K562 (cell line): ENCODE measurements around the gene SVEP1. TPM values are rescaled to one million over a fixed set of nuclear protein-coding genes. Genes with fewer than 3 reads are reported as not detected.

Experiments used
- EZH2 ChIP-seq: IDR thresholded peaks from 2 replicates; pipeline ENCODE4 v1.6.1; 2012; ENCODE audit warnings: low read depth, mild to moderate bottlenecking, inconsistent platforms, low read length, borderline replicate concordance
- FOXJ2 ChIP-seq: fragments of 200-800 bp; sonication (Bioruptor generic); IDR thresholded peaks from 2 replicates; pipeline ENCODE4 v1.6.1; 2016; ENCODE audit warnings: missing genetic modification characterization, missing compliant biosample characterization
- PCBP1 ChIP-seq: fragments of 200-400 bp; formaldehyde crosslinking; IDR thresholded peaks from 2 replicates; pipeline ENCODE4 v1.6.1; 2018; ENCODE audit warnings: mild to moderate bottlenecking, low read depth, low read length; ENCODE audit not compliant: poor library complexity, severe bottlenecking
- PPARD ChIP-seq: fragments of 250-450 bp; sonication (Bioruptor Pico); IDR thresholded peaks from 2 replicates; pipeline ENCODE4 v1.8.0; 2022; ENCODE audit warnings: inconsistent platforms, mild to moderate bottlenecking, moderate library complexity
- SMAD3 ChIP-seq: fragments of 450-650 bp; formaldehyde crosslinking; conservative IDR thresholded peaks from 2 replicates; pipeline ENCODE4 v1.4.0; 2020; ENCODE audit warnings: mild to moderate bottlenecking
- THRAP3 ChIP-seq: fragments of 450-650 bp; IDR thresholded peaks from 2 replicates; pipeline ENCODE4 v1.6.1; 2016; ENCODE audit warnings: mild to moderate bottlenecking, inconsistent platforms, borderline replicate concordance
- TOE1 ChIP-seq, 2 experiments: fragments of 450-650 bp in 1 of 2; sonication (generic) in 1 of 2; formaldehyde crosslinking in 1 of 2; IDR thresholded peaks; 2 replicates each; pipeline versions ENCODE4 v1.7.1 to v1.8.0; 2016 to 2022; ENCODE audit warnings: borderline replicate concordance in 2 of 2, mild to moderate bottlenecking in 2 of 2, antibody characterized with exemption in 1 of 2, inconsistent platforms in 1 of 2, low read depth in 1 of 2, missing genetic modification reagents in 1 of 2, moderate library complexity in 1 of 2
- YY1 ChIP-seq, 3 experiments: IDR thresholded peaks; 2 replicates each; pipeline ENCODE4 v1.6.1; 2011; ENCODE audit warnings: low read length in 2 of 3, mild to moderate bottlenecking in 2 of 3, moderate library complexity in 2 of 3, borderline replicate concordance in 1 of 3, control low read depth in 1 of 3, low read depth in 1 of 3; ENCODE audit not compliant: insufficient read depth in 3 of 3, insufficient replicate concordance in 2 of 3, control insufficient read depth in 1 of 3, insufficient read length in 1 of 3; ENCODE audit errors: extremely low read depth in 1 of 3
- ZBED1 ChIP-seq: IDR thresholded peaks from 2 replicates; pipeline ENCODE4 v1.6.1; 2014
- ZNF253 ChIP-seq: fragments of 250-450 bp; sonication (Bioruptor Pico); conservative IDR thresholded peaks from 2 replicates; pipeline ENCODE4 v1.6.1; 2021; ENCODE audit warnings: mild to moderate bottlenecking
- ZNF347 ChIP-seq: fragments of 450-650 bp; formaldehyde crosslinking; IDR thresholded peaks from 2 replicates; pipeline ENCODE4 v1.4.0; 2020; ENCODE audit warnings: low read depth, mild to moderate bottlenecking, moderate library complexity
- ZNF551 ChIP-seq: fragments of 250-450 bp; sonication (Bioruptor Pico); IDR thresholded peaks from 2 replicates; pipeline ENCODE4 v1.5.0; 2021; ENCODE audit warnings: mild to moderate bottlenecking, moderate library complexity
- ZNF589 ChIP-seq: fragments of 200-800 bp; sonication (Bioruptor generic); IDR thresholded peaks from 2 replicates; pipeline ENCODE4 v1.6.1; 2016; ENCODE audit warnings: low read depth, missing genetic modification characterization, missing compliant biosample characterization
- ZNF780A ChIP-seq: fragments of 250-450 bp; sonication (Bioruptor Pico); IDR thresholded peaks from 2 replicates; pipeline ENCODE4 v1.5.0; 2021; ENCODE audit warnings: mild to moderate bottlenecking
- polyA plus RNA-seq, 8 experiments: library from polyadenylated mRNA; depleted of rRNA in 4 of 8; stranded (reverse) in 5 of 8; unstranded in 3 of 8; fragments of >200 nt; fragmentation: Nextera tagmentation in 2 of 8; fragmentation: Illumina TruSeq in 1 of 8; extraction: Ambion mirVana in 2 of 8; extraction: Trizol in 1 of 8; gene quantifications; 2 replicates each; pipeline versions ENCODE4 v1.2.1 to v1.2.3, GENCODE V29; 2011 to 2014; ENCODE audit warnings: inconsistent platforms in 1 of 8, missing spikeins in 1 of 8
- total RNA-seq, 7 experiments: library from RNA; depleted of rRNA in 6 of 7; stranded (reverse); fragments of >200 nt in 6 of 7; fragmentation: Illumina TruSeq in 2 of 7; extraction: Trizol in 2 of 7; gene quantifications; 2 replicates each; pipeline versions ENCODE4 v1.2.1 to v1.2.3, GENCODE V29; 2011 to 2021; ENCODE audit warnings: low replicate concordance in 1 of 7
- TF ChIP-seq, protein P1 (sequence below): sonication (generic); formaldehyde crosslinking; IDR thresholded peaks from 2 replicates; pipeline ENCODE4 v1.8.0; 2022; ENCODE audit warnings: mild to moderate bottlenecking, missing genetic modification reagents
- TF ChIP-seq, protein P2 (sequence below), 2 experiments: IDR thresholded peaks; 2 replicates each; pipeline ENCODE4 v1.6.1; 2011; ENCODE audit warnings: borderline replicate concordance in 1 of 2, control low read depth in 1 of 2, low read depth in 1 of 2, low read length in 1 of 2, mild to moderate bottlenecking in 1 of 2, mixed read lengths in 1 of 2, moderate library complexity in 1 of 2; ENCODE audit not compliant: insufficient read depth in 1 of 2, insufficient read length in 1 of 2, poor library complexity in 1 of 2, severe bottlenecking in 1 of 2; ENCODE audit errors: extremely low read depth in 1 of 2
- TF ChIP-seq, protein P3 (sequence below): fragments of 450-650 bp; IDR thresholded peaks from 2 replicates; pipeline ENCODE4 v1.6.1; 2016; ENCODE audit warnings: missing biosample characterization, missing genetic modification characterization
- TF ChIP-seq, protein P4 (sequence below): fragments of 250-450 bp; sonication (Bioruptor Pico); IDR thresholded peaks from 2 replicates; pipeline ENCODE4 v1.8.0; 2021; ENCODE audit warnings: mild to moderate bottlenecking, moderate library complexity
- TF ChIP-seq, protein P5 (sequence below): sonication (generic); formaldehyde crosslinking; IDR thresholded peaks from 2 replicates; pipeline ENCODE4 v1.4.0; 2020; ENCODE audit warnings: mild to moderate bottlenecking, missing genetic modification reagents

Gene SVEP1
- total and polyA plus RNA-seq, 9 of the 15 experiments (the other 6 are each of a cell fraction or from before 2014, with no cell fraction given): 0.20 to 0.84 (median 0.43) TPM

GRCh38 chr9:110371411-110372007 is 208.0 kb downstream of the SVEP1 start (continued):
- TF ChIP-seq, protein P1, sequence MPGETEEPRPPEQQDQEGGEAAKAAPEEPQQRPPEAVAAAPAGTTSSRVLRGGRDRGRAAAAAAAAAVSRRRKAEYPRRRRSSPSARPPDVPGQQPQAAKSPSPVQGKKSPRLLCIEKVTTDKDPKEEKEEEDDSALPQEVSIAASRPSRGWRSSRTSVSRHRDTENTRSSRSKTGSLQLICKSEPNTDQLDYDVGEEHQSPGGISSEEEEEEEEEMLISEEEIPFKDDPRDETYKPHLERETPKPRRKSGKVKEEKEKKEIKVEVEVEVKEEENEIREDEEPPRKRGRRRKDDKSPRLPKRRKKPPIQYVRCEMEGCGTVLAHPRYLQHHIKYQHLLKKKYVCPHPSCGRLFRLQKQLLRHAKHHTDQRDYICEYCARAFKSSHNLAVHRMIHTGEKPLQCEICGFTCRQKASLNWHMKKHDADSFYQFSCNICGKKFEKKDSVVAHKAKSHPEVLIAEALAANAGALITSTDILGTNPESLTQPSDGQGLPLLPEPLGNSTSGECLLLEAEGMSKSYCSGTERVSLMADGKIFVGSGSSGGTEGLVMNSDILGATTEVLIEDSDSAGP (CRISPR knock-in tag): no peak
- TF ChIP-seq, protein P2, sequence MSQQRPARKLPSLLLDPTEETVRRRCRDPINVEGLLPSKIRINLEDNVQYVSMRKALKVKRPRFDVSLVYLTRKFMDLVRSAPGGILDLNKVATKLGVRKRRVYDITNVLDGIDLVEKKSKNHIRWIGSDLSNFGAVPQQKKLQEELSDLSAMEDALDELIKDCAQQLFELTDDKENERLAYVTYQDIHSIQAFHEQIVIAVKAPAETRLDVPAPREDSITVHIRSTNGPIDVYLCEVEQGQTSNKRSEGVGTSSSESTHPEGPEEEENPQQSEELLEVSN (IDR thresholded peaks at IDR 0.05; ENCODE audit: borderline replicate concordance in 1 of 2, extremely low read depth in 1 of 2, insufficient read depth in 1 of 2, insufficient read length in 1 of 2, low read depth in 1 of 2, low read length in 1 of 2, poor library complexity in 1 of 2, severe bottlenecking in 1 of 2): no peak
- TF ChIP-seq THRAP3 (no peak), ZBED1 (peak; percentile 96), PCBP1 (no peak), PPARD (no peak), YY1 (IDR thresholded peaks at IDR 0.05; ENCODE audit: borderline replicate concordance in 1 of 3, control insufficient read depth in 1 of 3, extremely low read depth in 1 of 3, insufficient read depth in 3 of 3, insufficient read length in 1 of 3, insufficient replicate concordance in 2 of 3, low read depth in 1 of 3, low read length in 2 of 3) (no peak), ZNF589 (CRISPR knock-in tag) (peak; percentile 98), EZH2 (no peak; the same call in 1 of the 2 replicates), ZNF780A (CRISPR knock-in tag) (no peak), FOXJ2 (tag) (peak; percentile 90), SMAD3 (peak; percentile 87; the same call in 1 of the 2 replicates), TOE1 (IDR thresholded peaks at IDR 0.05; ENCODE audit: borderline replicate concordance) (peak; percentile 71), TOE1 (CRISPR knock-in tag; IDR thresholded peaks at IDR 0.05; ENCODE audit: borderline replicate concordance, low read depth) (no peak), ZNF253 (CRISPR knock-in tag) (no peak), ZNF347 (CRISPR knock-in tag) (no peak), ZNF551 (CRISPR knock-in tag) (no peak)
- TF ChIP-seq, protein P3, sequence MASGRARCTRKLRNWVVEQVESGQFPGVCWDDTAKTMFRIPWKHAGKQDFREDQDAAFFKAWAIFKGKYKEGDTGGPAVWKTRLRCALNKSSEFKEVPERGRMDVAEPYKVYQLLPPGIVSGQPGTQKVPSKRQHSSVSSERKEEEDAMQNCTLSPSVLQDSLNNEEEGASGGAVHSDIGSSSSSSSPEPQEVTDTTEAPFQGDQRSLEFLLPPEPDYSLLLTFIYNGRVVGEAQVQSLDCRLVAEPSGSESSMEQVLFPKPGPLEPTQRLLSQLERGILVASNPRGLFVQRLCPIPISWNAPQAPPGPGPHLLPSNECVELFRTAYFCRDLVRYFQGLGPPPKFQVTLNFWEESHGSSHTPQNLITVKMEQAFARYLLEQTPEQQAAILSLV (tag): 0 out of 2 replicates have a peak, but pooled peaks have one; percentile 8
- TF ChIP-seq, protein P4, sequence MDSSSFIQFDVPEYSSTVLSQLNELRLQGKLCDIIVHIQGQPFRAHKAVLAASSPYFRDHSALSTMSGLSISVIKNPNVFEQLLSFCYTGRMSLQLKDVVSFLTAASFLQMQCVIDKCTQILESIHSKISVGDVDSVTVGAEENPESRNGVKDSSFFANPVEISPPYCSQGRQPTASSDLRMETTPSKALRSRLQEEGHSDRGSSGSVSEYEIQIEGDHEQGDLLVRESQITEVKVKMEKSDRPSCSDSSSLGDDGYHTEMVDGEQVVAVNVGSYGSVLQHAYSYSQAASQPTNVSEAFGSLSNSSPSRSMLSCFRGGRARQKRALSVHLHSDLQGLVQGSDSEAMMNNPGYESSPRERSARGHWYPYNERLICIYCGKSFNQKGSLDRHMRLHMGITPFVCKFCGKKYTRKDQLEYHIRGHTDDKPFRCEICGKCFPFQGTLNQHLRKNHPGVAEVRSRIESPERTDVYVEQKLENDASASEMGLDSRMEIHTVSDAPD (CRISPR knock-in tag): no peak
- TF ChIP-seq, protein P5, sequence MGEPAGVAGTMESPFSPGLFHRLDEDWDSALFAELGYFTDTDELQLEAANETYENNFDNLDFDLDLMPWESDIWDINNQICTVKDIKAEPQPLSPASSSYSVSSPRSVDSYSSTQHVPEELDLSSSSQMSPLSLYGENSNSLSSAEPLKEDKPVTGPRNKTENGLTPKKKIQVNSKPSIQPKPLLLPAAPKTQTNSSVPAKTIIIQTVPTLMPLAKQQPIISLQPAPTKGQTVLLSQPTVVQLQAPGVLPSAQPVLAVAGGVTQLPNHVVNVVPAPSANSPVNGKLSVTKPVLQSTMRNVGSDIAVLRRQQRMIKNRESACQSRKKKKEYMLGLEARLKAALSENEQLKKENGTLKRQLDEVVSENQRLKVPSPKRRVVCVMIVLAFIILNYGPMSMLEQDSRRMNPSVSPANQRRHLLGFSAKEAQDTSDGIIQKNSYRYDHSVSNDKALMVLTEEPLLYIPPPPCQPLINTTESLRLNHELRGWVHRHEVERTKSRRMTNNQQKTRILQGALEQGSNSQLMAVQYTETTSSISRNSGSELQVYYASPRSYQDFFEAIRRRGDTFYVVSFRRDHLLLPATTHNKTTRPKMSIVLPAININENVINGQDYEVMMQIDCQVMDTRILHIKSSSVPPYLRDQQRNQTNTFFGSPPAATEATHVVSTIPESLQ (CRISPR knock-in tag): no peak
